Lower lobe of right lung (tissue), 2 donors: ENCODE results near the gene ALDH1A3. TPM values are rescaled to one million over a fixed set of nuclear protein-coding genes. Genes with fewer than 3 reads are reported as not detected.

ENCODE experiments used
- ATAC-seq, 2 donors: fragments of 200-7000 bp; cut with Tn5 transposase; one replicate each; pipeline ENCODE4 v1.9.1; 2020 to 2022; ENCODE audit warnings: mild to moderate bottlenecking in 2 of 2, moderate library complexity in 2 of 2
- DNase-seq: peaks from one replicate; pipeline ENCODE4 v3.0.0-alpha.2; 2020
- H3K27ac ChIP-seq: fragments of 200-600 bp; one replicate; pipeline ENCODE4 v1.8.0; 2022
- H3K27me3 ChIP-seq: fragments of 200-600 bp; one replicate; pipeline ENCODE4 v1.8.0; 2022; ENCODE audit warnings: low read depth
- H3K36me3 ChIP-seq: fragments of 200-600 bp; one replicate; pipeline ENCODE4 v1.8.0; 2022; ENCODE audit warnings: mild to moderate bottlenecking
- H3K4me1 ChIP-seq: fragments of 200-600 bp; one replicate; pipeline ENCODE4 v1.8.0; 2022
- H3K4me3 ChIP-seq: fragments of 200-600 bp; one replicate; pipeline ENCODE4 v1.8.0; 2022; ENCODE audit warnings: mild to moderate bottlenecking
- H3K9me3 ChIP-seq: fragments of 200-600 bp; one replicate; pipeline ENCODE4 v1.8.0; 2022
- CTCF ChIP-seq: fragments of 200-600 bp; IDR thresholded peaks from one replicate; pipeline ENCODE4 v1.8.0; 2022; ENCODE audit warnings: antibody characterized with exemption, mild to moderate bottlenecking
- intact Hi-C: fragments of 100-400 bp; cut with DNase I; formaldehyde crosslinking; loops from one replicate; pipeline ENCODE4 v1.11.0; 2022
- total RNA-seq: library from RNA; stranded (reverse); fragmentation: NEBNext Ultra II Directional; extraction: Animal tissue kit (Norgen Biotek cat#: 25700); gene quantifications from one replicate; pipeline ENCODE4 v1.2.1, GENCODE V29; 2021
- donor health status: DM: no; HTN: yes; CAD: no; lungs with severe emphysema.

The ALDH1A3 gene
- total RNA-seq, 1 donor from 2014 or later, result 9.7 TPM

GRCh38 chr15:100931143-100931890, 51.7 kb downstream of the ALDH1A3 start:
- Histone ChIP-seq H3K4me1 (no peaks in the 10 kb centered on the region), H3K27me3 (no peaks in the 10 kb centered on the region), H3K9me3 (no peaks in the 10 kb centered on the region), H3K36me3 (peaks cover 8% of the 10 kb centered on the region), H3K27ac (no peak overlapping the region), H3K4me3 (no peak overlapping the region)
- no peak for TF ChIP-seq CTCF
- no peak for DNase-seq
- no peak for ATAC-seq
- intact Hi-C loops, result no loop called here

GRCh38 chr15:100932676-100933348, 53.2 kb downstream of the ALDH1A3 start:
- intact Hi-C loops, result no loop called here
- no peak overlapping the region for H3K4me3 ChIP-seq

GRCh38 chr15:100934166-100934565, 54.5 kb downstream of the ALDH1A3 start:
- intact Hi-C loops, result no loop called here
- no peaks in the 10 kb centered on the region for H3K4me1 ChIP-seq
- no peak for TF ChIP-seq CTCF

More at GRCh38 chr15:100932676-100933348, 53.2 kb downstream of the ALDH1A3 start:
- DNase-seq, result no peak
- no peak for ATAC-seq
- Histone ChIP-seq H3K27ac (no peak overlapping the region), H3K27me3 (no peaks in the 10 kb centered on the region), H3K9me3 (no peaks in the 10 kb centered on the region), H3K4me1 (no peaks in the 10 kb centered on the region), H3K36me3 (peaks cover 5% of the 10 kb centered on the region)
- TF ChIP-seq CTCF, result no peak

GRCh38 chr15:100934726-100935125, 55.1 kb downstream of the ALDH1A3 start:
- ATAC-seq, result no peak
- no peak overlapping the region for H3K27ac ChIP-seq
- intact Hi-C loops, result no loop called here
- no peaks in the 10 kb centered on the region for H3K9me3 ChIP-seq
- no peaks in the 10 kb centered on the region for H3K27me3 ChIP-seq
- no peaks in the 10 kb centered on the region for H3K36me3 ChIP-seq
- DNase-seq, result no peak
- no peak for TF ChIP-seq CTCF
- no peaks in the 10 kb centered on the region for H3K4me1 ChIP-seq
- H3K4me3 ChIP-seq, result no peak overlapping the region

More at GRCh38 chr15:100934166-100934565, 54.5 kb downstream of the ALDH1A3 start:
- H3K27ac ChIP-seq, result no peak overlapping the region
- no peak for DNase-seq
- ATAC-seq, result no peak
- H3K4me3 ChIP-seq, result no peak overlapping the region
- no peaks in the 10 kb centered on the region for H3K9me3 ChIP-seq
- no peaks in the 10 kb centered on the region for H3K27me3 ChIP-seq
- H3K36me3 ChIP-seq, result no peaks in the 10 kb centered on the region

- H3K9me3 ChIP-seq, result no peaks in the 10 kb centered on the region
- no peak for TF ChIP-seq CTCF
- no peaks in the 10 kb centered on the region for H3K36me3 ChIP-seq
- intact Hi-C loops, result no loop called here
- ATAC-seq, result no peak
- H3K4me1 ChIP-seq, result peaks cover 5% of the 10 kb centered on the region
- H3K27ac ChIP-seq, result no peak overlapping the region
- H3K27me3 ChIP-seq, result no peaks in the 10 kb centered on the region
- no peak overlapping the region for H3K4me3 ChIP-seq
- no peak for DNase-seq
Measured at GRCh38 chr15:100937171-100937570, 57.5 kb downstream of the ALDH1A3 start.
